Esophagus squamous epithelium (tissue), 5 donors: ENCODE measurements around the gene SELENOO. TPM values are rescaled to one million over a fixed set of nuclear protein-coding genes. Genes with fewer than 3 reads are reported as not detected.
A peak's percentile ranks its signal among the peaks of the same experiment; 100 is the strongest.

Experiments used
- DNase-seq: peaks from one replicate; lab custom pipeline; 2025; lab: John Stamatoyannopoulos, UW
- H3K27ac ChIP-seq, 4 donors: fragments of 200-600 bp; sonication (generic); one replicate each; pipeline ENCODE4 v1.5.1; 2016 to 2019; ENCODE audit warnings: mild to moderate bottlenecking in 1 of 4
- H3K27me3 ChIP-seq, 4 donors: fragments of 200-600 bp; sonication (generic); 1 replicate in 3 of 4; 2 replicates in 1 of 4; pipeline versions ENCODE4 v1.5.1 to v1.6.0; 2017 to 2021; ENCODE audit warnings: antibody characterized with exemption in 1 of 4
- H3K36me3 ChIP-seq, 3 donors: fragments of 200-600 bp; sonication (generic); one replicate each; pipeline ENCODE4 v1.5.1; 2016 to 2019
- H3K4me1 ChIP-seq, 3 donors: fragments of 200-600 bp; sonication (generic); one replicate each; pipeline ENCODE4 v1.5.1; 2017 to 2019
- H3K4me3 ChIP-seq, 4 donors: fragments of 200-600 bp; sonication (generic); 1 replicate in 3 of 4; 2 replicates in 1 of 4; pipeline ENCODE4 v1.5.1; 2016 to 2019; ENCODE audit warnings: mild to moderate bottlenecking in 2 of 4, moderate library complexity in 1 of 4
- H3K9me3 ChIP-seq, 3 donors: fragments of 200-600 bp; sonication (generic); one replicate each; pipeline ENCODE4 v1.5.1; 2016 to 2019
- POLR2A ChIP-seq, 4 donors: fragments of 450-650 bp; IDR thresholded peaks; one replicate each; pipeline ENCODE4 v1.6.1; 2017; ENCODE audit warnings: antibody characterized with exemption in 4 of 4, mild to moderate bottlenecking in 4 of 4, moderate library complexity in 3 of 4
- WGBS, 2 donors: methylation state at CpG; one replicate each; pipeline ENCODE4 v1.1.5; 2018; 5-methylcytosine and 5-hydroxymethylcytosine counted together
- intact Hi-C: fragments of 100-400 bp; cut with DNase I; formaldehyde crosslinking; loops from one replicate; pipeline ENCODE4 v1.15.0; 2022
- total RNA-seq, 4 donors: library from RNA; depleted of rRNA; stranded (reverse); fragments of >200 nt; gene quantifications; one replicate each; pipeline ENCODE4 v1.1.0, GENCODE V29; 2016
- TF ChIP-seq, protein P1 (sequence below), 6 experiments: fragments of 450-650 bp in 4 of 6; fragments of 200-600 bp in 2 of 6; sonication (generic) in 2 of 6; IDR thresholded peaks; one replicate each; pipeline ENCODE4 v1.5.1; 2016 to 2019; ENCODE audit warnings: antibody characterized with exemption in 6 of 6, mild to moderate bottlenecking in 4 of 6, moderate library complexity in 4 of 6
- donor health status: DM: yes; HTN: yes; CAD: no.

The SELENOO gene
- total RNA-seq, 4 donors from 2014 or later, result 23.9 to 36.3 (median 27.0) TPM

DNA sequence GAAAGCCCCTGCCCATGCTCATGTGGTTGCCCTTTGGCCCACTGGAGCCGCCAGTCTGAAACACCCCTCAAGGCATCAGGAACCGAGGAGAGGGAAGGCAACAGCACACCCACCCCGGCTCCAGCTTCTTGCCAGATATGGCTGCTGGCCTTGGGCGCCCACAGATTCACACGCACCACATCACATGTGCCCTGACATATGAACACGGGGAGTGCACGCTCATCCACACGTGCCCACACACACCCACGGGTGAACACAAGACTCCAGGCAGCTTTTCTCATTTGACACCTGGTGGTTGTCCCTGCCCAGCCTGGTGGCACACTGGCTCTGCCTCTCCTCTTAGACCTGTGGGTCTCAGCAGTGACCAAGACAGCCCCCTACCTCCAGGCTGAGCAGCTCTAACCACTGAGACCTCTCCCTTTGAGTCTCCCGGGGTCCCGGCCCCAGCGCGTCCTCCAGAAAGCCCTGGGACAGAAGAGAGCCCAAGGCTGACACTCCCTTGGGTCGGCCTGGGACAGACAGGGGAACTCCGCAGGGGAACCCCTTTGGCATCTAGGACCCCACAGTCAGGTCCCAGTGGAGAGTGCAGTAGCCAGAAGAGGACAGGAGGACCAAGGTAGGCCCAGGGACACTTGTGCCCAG is 63.4 kb downstream of the SELENOO start:
- H3K27ac ChIP-seq, result no peak overlapping the region
- peaks cover 37 to 59% (median 40%) of the 10 kb centered on the region in 3 donors for H3K4me1 ChIP-seq
- no peak for DNase-seq
- H3K9me3 ChIP-seq, result no peaks in the 10 kb centered on the region
- no peak overlapping the region for H3K4me3 ChIP-seq
- TF ChIP-seq, protein P1, sequence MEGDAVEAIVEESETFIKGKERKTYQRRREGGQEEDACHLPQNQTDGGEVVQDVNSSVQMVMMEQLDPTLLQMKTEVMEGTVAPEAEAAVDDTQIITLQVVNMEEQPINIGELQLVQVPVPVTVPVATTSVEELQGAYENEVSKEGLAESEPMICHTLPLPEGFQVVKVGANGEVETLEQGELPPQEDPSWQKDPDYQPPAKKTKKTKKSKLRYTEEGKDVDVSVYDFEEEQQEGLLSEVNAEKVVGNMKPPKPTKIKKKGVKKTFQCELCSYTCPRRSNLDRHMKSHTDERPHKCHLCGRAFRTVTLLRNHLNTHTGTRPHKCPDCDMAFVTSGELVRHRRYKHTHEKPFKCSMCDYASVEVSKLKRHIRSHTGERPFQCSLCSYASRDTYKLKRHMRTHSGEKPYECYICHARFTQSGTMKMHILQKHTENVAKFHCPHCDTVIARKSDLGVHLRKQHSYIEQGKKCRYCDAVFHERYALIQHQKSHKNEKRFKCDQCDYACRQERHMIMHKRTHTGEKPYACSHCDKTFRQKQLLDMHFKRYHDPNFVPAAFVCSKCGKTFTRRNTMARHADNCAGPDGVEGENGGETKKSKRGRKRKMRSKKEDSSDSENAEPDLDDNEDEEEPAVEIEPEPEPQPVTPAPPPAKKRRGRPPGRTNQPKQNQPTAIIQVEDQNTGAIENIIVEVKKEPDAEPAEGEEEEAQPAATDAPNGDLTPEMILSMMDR (IDR thresholded peaks at IDR 0.05), result no peak
- no peak for TF ChIP-seq POLR2A (IDR thresholded peaks at IDR 0.05)
- intact Hi-C loops, result no loop called here
- H3K27me3 ChIP-seq, result peaks cover 0 to 48% (median 0%) of the 10 kb centered on the region in 4 donors
- H3K36me3 ChIP-seq, result no peaks in the 10 kb centered on the region
- 58% methylated on average over 6 of the region's 15 CpGs; no CpG with 5 or more reads in 1 of the 2 donors for WGBS, 2 donors

DNA sequence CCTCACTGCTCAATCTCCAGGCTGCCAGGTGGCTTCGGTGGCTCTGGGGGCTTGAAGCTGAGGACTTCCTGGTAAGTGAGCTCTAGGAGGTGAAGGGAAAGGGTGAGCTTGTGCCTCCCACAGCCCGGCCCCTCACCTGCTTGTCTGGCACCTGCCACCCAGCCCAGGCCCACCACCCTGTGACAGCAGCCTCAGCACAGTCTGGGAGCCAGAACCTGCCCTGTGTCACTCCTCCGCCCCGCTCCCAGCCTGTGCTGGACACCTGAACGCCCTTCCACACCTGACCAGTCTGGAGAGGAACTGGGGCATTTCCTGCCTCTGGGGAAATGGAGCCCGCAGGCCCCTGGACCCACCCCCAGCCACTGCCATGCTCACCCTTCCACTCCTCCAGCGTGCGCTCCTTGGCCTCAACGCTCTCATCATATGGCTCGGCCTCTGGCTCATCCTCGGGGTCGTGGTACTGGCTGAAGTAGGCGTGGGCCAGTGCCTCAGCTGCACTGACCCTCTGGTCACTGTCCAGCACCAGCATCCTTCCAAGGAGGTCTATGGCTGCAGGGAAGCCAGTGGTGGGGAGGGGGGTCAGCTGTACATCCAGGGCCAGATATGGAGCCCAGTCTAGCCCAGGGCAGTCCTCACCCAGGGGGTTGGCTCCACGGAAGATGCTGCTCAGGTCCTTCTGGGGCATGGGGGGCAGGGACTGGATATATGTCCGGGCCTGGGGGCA is 64.3 kb downstream of the SELENOO start:
- 75 to 84% methylated on average over 3 to 14 of the region's 15 CpGs for WGBS, 2 donors
- Histone ChIP-seq H3K4me1 (peaks cover 37 to 64% (median 47%) of the 10 kb centered on the region in 3 donors), H3K36me3 (no peaks in the 10 kb centered on the region), H3K9me3 (no peaks in the 10 kb centered on the region), H3K4me3 (no peak overlapping the region), H3K27ac (no peak overlapping the region), H3K27me3 (peaks cover 0 to 39% (median 0%) of the 10 kb centered on the region in 4 donors)
- intact Hi-C loops, result no loop called here
- TF ChIP-seq POLR2A (IDR thresholded peaks at IDR 0.05), result no peak
- TF ChIP-seq, protein P1 (IDR thresholded peaks at IDR 0.05), result no peak
- DNase-seq, result no peak

DNA sequence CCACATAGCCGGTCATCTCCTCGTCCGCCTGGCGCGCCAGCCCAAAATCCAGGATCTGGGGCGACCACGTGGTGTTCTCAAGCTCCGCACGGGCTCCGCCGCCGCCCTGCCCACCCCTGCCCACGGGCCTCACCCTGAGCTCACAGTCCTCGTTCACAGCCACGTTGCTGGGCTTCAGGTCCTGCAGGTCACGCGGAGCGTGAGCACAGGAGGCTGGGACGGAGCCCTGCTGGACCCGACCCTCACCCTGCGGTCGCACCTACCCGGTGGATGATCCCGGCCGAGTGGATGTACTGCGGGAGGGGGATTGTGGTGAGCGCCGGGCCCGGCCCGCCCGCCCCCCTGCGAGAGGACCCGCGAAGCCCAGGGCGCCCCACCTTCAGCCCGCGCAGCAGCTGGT is 66.2 kb downstream of the SELENOO start:
- no peak for DNase-seq
- peak overlapping the region in 2 of 4 donors; percentile 39 to 59 for H3K4me3 ChIP-seq
- H3K9me3 ChIP-seq, result no peaks in the 10 kb centered on the region
- peaks cover 42 to 64% (median 53%) of the 10 kb centered on the region in 3 donors for H3K4me1 ChIP-seq
- H3K27ac ChIP-seq, result no peak overlapping the region
- WGBS, 2 donors, result 65 to 90% methylated on average over 2 to 9 of the region's 37 CpGs
- intact Hi-C loops, result no loop called here
- TF ChIP-seq, protein P1 (IDR thresholded peaks at IDR 0.05), result no peak
- no peak for TF ChIP-seq POLR2A (IDR thresholded peaks at IDR 0.05)
- peaks cover 0 to 28% (median 0%) of the 10 kb centered on the region in 4 donors for H3K27me3 ChIP-seq
- no peaks in the 10 kb centered on the region for H3K36me3 ChIP-seq

Other genes starting within 250 kb of the SELENOO start
- gene PIM3, start 240.2 kb upstream of the SELENOO start, total RNA-seq, result 10 to 100 TPM; 43.8 to 75.7 (median 52.1) TPM
- not detected for gene IL17REL, start 188.2 kb upstream of the SELENOO start, total RNA-seq
- not detected for gene TTLL8, start 142.7 kb upstream of the SELENOO start, total RNA-seq
- under 1 TPM in 2 of 4 donors, not detected in 2; under 0.01 to 0.70 TPM for gene MLC1, start 115.6 kb upstream of the SELENOO start, total RNA-seq
- under 1 TPM in 3 of 4 donors, not detected in 1; 0.06 to 0.57 (median 0.13) TPM for gene MOV10L1, start 111.0 kb upstream of the SELENOO start, total RNA-seq
- 1 to 10 TPM; 1.6 to 4.5 (median 3.4) TPM for gene PANX2, start 30.3 kb upstream of the SELENOO start, total RNA-seq
- 10 to 100 TPM; 39.3 to 55.1 (median 45.8) TPM for gene TRABD, start 15.1 kb upstream of the SELENOO start, total RNA-seq
- gene TUBGCP6, start 44.0 kb downstream of the SELENOO start, total RNA-seq, result 10 to 100 TPM; 20.3 to 44.3 (median 32.2) TPM
- gene HDAC10, start 50.3 kb downstream of the SELENOO start, total RNA-seq, result 10 to 100 TPM; 18.2 to 46.3 (median 35.6) TPM
- gene MAPK12, start 60.7 kb downstream of the SELENOO start, total RNA-seq, result 1 to 10 TPM in 3 of 4 donors, under 1 TPM in 1; 0.19 to 6.9 (median 2.3) TPM
- 1 to 10 TPM; 2.4 to 5.7 (median 3.5) TPM for gene MAPK11, start 69.4 kb downstream of the SELENOO start, total RNA-seq
- 100 to 1,000 TPM in 3 of 4 donors, 10 to 100 TPM in 1; 80.9 to 231 (median 129) TPM for gene PLXNB2, start 106.6 kb downstream of the SELENOO start, total RNA-seq
- 1 to 10 TPM in 3 of 4 donors, under 1 TPM in 1; 0.88 to 3.6 (median 2.9) TPM for gene DENND6B, start 126.0 kb downstream of the SELENOO start, total RNA-seq
- 10 to 100 TPM; 35.6 to 50.8 (median 45.6) TPM for gene PPP6R2, start 142.3 kb downstream of the SELENOO start, total RNA-seq